GF-D8 (cell line): ENCODE results near the gene SH3PXD2A.

Experiments used
- DNase-seq: peaks from one replicate; lab custom pipeline; 2025; lab: John Stamatoyannopoulos, UW

The SH3PXD2A gene

DNA sequence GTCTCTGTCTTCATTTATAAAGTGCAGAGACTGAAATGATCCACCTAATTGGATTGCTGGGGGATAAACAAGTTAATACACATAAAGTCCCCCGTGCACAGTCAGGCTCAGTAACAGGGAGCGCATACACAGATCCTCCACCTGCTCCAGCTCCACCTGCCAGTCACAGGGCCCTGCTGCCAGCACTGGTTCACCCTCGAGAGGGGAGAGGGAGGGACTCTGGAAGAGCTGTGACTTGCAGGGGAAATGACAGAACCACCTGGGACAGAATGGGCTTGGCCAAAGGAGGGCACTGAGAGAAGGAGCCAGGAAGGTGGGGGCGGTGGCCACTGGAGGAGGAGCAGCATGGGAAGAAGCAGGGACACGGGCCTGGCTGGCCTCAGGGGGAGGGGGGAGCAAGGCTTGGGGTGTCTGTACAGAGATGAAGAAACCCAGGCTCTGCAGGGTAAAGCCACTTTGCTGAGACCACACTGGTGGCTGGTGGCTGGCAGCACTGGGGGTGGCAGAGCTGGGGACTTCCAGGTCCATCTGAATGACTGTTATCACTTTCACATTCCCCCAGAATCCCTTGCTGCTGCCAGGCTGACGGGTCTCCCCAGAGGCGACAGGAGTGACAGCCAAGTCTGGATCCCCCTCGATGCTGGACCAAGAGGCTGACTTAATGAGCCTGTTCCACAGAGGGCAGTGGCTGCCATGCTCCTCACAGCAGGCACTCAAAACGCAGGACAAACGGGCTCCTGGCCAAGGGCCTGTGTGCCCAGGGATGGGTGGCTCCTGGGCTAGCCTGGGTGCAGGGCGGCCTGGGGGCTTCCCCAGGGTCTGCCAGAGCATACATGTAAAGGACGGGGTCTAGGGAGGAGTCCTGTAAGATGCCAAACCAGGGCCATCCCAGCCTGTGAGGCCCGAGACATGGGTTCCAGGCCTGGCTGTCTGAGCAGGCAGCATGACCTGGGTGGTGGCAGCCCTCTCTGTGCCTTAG is 151.1 kb downstream of the SH3PXD2A start:
- DNase-seq: no peak

DNA sequence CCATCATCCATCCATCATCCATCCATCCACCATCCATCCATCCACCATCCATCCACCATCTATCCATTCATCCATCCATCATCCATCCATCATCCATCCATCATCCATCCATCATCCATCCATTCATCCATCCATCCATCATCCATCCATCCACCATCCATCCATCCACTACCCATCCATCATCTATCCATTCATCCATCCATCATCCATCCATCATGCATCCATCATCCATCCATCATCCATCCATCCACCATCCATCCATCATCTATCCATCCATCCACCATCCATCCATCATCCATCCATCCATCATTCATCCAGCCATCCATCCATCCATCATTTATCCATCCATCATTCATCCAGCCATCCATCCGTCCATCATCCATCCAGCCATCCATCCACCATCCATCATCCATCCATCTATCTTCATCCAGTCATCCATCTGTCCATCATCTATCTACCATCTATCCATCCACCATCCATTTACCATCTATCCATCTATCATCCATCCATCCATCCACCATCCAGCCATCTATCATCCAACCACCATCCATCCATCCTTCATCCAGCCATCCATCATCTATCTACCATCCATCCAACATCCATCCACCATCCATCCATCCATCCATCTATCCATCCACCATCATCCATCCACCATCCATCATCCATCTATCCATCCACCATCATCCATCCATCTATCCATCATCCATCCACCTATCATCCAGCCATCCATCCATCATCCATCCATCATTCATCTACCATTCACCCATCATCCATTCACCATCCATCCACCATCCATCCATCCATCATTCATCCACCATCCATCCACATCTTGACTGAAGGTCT is 153.8 kb downstream of the SH3PXD2A start:
- DNase-seq: no peak

DNA sequence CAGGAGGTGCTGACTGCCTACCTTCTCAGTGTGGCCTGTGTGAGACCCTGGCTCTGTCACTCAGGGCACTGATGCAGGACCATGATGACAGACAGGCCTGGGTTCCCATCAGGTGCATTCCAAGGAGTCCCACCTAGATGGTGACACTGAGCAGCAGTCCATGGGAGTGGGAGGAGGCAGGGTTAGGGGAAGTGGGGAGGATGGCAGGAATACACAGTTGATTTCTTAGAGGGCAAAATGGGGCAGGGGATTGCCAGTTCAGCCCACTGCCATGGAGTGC is 155.0 kb downstream of the SH3PXD2A start:
- no peak for DNase-seq

DNA sequence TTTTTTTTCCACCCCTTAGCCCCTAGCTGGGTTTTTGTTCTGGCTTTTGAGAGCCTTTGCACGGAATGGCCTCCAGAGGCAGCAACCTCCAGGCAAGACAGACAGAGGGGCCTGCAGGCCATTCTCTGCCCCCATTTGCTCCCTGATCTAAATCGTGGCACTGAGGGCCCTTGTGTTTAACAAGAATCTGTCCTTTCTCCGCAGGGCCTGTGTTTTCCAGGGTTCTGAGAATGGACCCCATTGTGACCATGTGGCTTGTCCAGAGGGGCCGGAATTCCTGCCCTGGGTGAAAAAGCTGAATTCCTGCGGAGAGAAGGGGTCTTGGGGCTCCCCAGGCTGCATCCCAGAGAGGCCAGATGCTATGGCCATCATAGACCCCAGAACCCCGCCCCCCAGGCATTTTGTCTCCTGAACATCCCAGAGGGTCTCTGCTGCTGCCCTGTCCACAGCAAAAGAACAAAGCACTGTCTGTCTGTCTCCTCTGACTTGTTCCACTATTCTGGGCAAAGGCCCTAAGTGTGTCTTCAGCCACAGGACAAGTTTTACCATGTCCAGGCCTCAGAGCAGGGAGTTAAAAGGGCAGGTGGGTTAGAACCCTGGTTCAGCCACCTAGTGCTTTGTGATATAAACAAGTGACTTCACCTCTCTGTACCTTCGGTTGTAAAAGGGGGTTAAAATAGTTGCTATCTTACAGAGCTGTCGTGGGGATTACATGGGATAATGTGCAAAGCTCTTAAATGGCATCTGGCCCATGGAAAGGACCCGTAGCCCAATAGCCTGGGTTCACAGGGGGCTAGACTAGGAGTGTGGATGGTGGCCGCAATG is 155.6 kb downstream of the SH3PXD2A start:
- DNase-seq: no peak

DNA sequence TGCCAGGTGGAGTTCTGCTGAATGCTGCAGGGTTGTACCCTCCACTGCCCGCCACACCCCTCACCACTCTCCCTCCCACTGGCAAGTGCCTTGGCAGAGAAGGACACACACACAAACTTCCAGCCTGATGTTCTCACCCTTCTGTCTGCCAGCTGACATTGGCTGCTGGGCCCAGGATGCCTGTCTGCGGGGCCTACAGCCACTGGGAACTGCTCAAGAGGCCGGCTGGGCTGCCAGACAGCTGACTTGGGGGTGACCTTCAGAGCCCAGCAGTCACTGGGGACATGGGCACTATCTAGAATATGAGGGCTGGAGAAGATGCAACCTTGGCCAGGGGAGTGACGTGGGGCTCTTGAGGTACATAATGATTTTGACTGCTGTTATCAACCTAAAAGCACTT is 157.1 kb downstream of the SH3PXD2A start:
- DNase-seq: no peak

DNA sequence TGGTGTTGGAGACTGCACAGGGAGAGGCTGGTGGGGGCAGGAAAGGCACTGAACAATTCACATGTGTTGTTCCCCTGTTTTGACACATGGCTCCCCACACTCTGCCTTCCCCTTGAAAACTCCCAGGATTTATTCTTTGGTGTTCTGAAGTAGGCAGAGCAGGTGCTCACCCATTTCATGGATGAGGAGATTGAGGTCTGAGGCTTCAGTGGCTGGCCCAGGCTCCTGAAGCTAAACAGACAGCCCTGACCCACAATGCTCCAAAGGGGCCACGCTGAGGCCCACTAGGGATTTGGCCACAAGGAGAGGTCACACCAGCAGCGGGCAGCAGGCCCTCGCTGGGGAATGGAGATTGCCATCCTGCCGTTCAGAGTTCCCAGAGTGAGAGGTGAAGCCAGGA is 157.6 kb downstream of the SH3PXD2A start:
- DNase-seq: no peak

DNA sequence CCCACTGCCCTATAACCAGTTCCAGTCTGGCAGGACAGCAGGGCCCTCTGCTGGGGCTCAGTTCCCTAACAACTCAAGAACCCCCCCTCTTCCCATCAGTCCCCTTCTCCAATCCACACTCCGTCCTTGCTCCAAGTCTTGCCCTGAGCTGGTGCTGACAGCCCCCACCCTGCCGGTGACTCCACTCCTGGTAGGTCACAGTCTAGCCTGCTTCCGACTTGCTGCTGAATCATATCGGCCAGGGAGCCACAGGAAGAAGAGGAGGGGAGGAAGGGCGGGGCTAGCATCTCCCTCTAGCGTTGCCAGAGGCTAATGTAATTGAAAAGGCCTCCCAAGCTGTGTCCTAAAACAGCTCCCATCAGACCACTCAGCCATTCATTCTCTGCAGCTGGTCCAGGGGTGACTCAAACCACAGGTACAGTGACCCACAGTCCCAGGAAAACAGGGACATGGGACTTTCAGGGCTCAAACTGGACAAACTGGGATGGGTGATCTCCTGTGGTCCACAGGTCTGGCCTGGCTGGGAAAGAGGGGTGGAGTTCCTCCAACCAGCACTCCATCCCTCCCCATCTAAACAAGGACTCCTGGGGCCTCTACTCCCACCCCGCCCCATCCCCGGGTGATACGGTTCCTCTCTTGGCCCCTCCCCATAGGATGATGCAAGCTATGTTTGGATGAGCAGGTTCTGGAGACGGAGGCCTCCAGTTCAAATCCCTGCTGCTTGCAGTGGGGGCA is 158.8 kb downstream of the SH3PXD2A start:
- DNase-seq: no peak

DNA sequence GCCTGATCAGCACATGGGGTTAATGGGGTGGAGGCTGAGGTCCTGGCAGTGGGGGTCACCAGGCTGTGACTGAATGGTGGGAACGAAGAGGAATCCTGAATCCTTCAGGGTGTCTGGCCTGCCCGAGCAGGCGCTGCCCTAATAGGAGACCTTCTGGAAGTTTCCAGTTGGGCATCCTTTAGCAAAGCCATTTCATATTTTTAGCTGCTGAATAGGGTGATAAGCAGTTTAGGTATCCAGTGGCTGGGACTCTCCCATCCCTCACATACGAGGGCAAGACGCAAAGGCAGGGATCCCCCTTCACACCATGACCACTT is 159.3 kb downstream of the SH3PXD2A start:
- no peak for DNase-seq

DNA sequence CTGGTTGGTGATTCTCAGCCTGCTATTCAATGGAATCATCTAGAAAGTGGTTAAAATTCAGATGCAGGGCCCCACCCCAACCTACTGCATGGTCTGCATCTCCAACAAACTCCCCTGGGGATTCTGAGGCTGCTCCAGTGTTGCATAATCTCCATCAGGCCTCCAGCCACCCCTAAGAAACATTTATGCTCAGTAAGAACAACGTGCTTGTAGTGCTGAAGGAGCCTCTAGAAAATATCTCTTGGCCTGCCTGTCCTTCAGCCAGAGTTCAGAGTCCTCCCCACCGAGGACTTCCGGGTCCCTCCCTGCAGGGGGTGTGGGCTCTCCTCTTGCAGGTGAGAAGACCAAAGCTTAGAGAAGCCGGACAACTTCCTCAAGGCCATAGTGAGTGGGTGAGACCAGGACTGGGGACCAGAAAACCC is 159.8 kb downstream of the SH3PXD2A start:
- no peak for DNase-seq

DNA sequence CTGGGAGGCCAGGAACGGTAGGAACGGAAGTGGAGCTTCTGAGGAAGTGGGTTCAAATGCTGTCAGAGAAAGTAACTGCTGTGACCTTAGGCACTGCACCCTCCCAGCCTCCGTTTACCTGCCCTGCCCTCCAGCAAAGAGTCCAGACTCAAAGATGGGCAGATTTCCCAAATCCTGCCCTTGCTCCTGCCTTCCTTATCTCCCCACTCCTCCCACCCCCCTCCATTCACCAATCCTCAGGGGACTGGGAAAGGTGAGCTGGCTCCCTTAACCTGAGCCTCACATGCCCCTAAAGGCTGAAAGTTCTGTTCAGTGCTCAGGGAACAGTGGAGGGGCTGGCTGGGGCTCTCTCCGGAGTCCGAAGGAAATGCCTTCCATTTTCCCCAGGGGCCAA is 161.6 kb downstream of the SH3PXD2A start:
- DNase-seq: no peak

DNA sequence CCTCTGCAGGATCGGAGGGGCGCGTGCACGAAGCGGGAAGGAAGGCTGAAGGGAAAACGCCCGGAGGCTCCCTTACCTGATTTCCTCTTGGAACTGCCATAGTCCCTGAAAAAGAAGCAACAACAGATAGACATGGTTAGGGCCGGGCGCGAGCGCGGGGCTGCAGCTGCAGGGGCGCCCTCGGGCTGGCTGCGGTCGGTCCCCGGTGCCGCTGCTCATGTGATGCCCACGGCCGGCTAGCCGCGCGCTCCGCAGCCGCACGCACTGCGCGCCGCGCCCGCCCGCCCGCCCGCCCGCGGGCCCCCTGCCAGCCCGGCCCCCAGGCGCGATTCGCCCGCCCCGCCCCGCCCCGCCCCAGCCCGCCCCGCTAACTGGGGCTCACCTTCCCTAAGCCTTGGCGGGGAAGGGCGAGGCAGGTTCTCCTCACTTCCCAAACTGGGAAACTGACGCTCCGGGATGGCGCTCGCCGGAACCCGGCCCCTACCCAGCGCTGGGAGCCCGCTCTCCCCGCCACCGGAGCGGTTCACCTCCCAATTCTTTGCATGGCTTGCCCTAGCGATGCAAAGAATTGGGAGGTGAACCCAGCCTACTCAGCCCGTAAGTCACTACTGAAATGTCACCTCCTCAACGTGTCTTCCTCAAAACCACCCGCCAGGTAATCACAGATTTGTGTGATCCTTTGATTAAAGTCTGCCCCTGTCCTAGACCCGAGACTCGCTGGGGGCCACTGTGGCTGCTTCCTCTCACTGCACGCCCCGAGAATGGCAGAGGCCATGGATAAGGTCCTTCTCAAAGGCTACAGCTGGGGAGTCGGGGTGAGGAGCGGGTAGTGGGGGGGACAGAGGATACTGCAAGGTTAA is 162.2 kb downstream of the SH3PXD2A start:
- DNase-seq: no peak

DNA sequence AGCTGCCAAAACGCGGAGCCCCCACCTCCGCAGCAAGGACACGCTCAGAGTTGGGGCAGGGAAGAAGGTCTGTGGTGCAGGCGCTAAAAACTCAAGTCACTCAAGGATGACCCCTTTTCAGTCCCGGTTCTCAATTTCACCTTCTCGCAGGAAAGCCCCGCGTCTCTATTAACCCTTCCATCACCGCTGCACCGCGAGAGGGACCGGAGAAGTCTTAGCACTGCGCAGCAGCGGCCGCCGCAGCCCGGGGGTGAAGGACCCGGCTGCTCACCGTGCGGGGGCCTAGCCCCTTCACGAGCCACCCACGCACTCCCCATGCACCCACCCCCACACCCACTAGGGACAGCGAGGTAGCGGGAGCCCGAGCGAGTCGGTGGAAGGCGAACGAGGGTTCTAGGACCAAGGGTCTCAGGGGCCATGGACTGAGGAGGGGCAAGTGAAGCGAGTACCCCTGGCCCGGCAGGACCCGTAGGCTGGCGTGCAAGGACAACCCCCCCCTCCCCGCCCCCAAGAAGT is 162.9 kb downstream of the SH3PXD2A start:
- DNase-seq: no peak

DNA sequence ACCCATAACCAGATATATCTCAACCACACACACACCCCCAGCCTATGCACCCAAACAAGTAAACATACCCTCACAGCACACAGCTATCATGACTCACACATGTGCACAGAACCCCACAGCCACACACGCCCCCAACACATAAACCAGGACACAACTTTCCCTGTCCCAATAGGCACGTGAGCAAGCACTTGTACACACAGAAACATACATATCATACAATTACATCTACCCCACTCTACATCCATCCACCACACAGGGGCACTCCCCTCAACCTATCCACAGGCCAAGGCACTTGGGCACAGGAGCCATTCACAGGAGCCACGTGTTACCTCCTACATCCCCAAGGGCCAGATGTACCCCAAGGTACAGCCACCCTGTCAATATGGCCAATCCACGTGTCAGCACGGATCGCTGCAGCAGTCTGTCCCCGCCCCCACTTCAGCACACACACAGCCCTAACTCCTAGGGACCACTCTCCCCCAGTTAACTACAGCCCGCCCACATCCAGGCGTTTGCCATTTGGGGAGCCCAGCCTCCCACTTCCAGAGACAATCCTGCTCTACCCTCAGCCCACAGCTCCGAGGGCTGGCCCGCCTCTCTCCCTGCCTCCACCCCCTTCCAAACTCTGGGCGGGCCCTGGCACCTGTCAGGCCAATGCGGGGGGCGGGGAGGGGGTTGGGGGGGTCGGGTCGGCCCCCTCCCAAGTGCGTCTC is 163.5 kb downstream of the SH3PXD2A start:
- DNase-seq: no peak

DNA sequence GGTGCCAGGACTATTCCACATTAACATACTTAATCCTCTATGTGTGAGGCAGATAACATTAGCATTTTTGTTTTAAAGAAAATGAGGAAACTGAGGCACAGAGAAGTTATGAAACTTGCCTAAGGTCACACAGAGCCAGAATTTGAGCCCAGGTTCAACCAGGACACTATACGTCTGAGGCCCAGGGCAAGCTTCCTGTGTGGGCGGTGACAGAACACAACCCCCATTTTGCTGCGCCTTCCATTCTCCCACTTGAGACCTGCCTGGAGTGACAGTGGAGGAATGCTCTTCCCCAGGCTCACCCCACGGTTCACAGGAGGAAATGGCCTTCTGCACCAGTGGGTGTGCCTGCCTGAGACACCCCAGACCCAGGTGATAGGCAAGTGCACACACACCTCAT is 164.1 kb downstream of the SH3PXD2A start:
- DNase-seq: no peak

DNA sequence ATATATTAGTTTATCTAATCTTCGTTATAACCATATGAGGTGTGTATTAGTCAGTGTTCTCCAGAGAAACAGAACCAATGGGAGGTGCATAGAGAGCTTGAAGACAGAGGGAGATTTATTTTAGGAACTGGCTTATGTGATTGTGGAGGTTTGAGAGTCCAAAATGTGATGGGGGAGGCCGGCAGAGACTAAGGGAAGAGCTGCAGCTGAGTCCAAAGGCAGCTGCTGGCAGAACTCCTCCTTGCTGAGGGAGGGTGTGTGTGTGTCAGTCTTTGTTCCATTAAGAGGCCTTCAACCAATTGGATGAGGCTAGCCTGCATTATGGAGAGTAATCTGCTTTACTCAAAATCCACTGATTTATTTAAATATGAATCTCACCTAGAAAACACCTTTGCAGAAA is 165.1 kb downstream of the SH3PXD2A start:
- DNase-seq: no peak

DNA sequence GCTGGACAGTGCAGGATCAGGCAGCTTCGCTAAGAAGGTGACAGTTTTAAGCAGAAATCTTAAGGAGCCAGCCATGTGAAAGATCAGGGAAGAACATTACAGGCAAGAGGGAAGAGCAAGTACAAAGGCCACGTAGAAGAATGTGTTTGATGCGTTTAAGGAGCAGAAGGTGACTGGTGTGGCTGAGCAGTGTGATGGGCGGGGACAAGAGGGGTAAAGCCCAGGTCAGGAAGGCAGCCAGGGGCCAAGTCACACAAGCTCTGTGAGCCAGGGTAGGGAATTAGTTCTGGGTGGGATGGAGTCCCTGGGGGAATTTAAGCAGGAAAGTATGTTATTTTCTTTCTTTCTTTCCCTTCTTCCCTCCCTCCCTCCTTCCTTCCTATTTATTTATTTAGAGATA is 166.9 kb downstream of the SH3PXD2A start:
- no peak for DNase-seq

DNA sequence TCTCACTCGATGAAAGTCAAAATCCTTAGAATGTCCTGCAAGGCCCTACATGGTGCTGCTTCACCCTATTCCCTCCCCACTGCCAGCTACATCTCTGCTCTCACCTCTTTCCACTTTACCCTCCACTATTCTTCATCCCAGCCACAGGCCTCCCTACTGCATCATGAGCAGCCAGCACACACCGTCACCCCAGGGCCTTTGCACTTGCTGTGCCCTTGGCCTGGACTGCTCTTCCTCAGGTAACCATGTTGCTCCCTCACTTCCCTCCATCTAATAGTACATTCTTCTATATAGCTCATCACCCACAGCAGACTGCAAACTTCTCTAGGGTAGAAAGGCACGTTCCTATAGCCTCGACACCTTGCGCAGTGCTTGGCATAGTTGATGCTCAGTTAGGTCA is 167.7 kb downstream of the SH3PXD2A start:
- no peak for DNase-seq

DNA sequence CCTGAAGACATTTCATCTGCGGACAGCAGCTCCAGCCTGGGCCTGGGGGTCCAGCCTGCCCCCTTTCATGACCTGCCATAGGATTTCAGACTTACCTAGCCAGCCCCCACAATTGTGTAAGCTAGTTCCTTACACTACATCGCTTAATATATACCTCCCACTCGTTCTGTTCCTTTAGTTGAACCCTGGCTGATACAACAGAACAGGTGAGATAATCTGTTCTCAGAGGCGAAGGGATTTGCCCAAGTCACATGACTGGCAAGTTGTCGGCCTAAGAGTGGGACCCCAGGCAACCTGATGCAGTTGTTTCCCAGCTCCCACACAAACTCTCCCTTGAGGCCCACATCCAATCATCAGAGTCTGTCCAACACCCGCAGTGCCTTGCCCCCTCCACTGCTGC is 168.2 kb downstream of the SH3PXD2A start:
- no peak for DNase-seq

DNA sequence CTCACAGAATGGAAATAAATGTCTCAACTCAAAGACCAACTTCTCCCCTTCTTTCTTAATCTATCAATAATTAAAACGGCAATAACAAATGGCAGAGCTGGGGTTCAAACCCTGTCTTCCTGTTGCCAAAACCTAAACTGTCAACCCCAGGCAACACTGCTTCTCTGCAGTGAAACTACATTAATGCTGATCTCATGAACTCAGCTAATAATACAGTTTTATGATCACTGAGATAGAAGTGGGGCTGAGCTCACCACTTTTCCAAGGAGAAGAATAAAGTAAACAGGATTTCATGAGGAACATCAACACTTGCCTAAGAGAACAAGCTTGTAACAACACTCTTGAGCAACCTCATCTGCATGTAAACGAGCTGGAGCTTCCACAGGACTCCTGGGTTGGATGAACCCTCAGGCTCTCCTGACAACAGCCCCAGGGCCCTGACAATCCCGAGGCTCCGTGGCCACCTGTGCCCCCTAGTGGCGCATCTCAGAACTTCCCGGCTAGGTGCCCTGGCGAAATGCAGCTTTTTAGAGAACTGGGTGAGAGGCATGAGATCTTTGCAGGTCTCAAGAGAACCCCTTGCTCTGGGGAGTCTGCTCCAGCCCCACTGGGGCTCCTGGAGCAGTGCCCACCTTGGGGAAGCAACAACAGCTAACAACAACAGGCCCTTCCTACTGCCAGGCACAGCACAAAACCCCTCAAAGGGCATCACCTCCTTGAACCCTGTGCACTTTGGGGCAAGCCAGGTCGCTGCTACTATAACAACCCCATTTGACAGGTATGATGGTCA is 169.3 kb downstream of the SH3PXD2A start:
- peak; percentile 10 for DNase-seq
